ENCODE results near the gene PRKCE.

The PRKCE gene

DNA sequence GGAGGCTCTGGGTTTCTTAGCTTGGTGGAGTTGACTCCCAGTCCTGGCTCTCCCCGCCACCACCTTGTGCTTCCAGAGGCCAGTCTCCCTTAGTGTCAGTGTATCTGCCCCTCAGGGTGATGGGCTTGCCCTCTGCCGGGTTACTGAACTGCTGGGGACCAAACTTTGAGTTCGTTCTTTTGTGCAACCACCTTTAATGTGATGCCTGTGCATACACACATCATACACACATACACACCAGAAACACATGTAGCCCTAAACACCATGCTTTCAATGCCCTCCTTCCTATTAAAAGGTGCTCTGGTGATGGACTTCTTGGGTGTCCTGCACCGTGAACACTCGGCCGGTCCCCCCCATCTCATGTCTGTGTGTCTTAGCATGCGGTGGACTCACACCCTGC is 330.6 kb downstream of the PRKCE start:
- DNase-seq, result no peak

- DNase-seq, result no peak
Observed at GRCh38 chr2:45983213-45983612, 331.7 kb downstream of the PRKCE start.

DNA sequence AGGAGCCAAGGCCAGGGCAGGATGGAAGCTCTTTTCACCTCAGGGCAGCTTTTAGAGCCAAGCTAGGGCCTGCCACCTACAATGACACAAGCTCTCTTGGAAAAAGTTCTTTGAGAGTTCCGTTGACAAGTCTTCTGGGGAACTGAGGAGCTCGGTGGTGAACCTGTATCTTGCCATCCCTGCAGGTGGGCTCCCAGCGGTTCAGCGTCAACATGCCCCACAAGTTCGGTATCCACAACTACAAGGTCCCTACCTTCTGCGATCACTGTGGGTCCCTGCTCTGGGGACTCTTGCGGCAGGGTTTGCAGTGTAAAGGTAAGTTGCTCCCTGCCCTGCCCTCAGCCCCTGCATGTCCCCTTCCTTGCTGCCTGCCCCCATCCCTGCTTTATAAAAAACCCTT is 332.9 kb downstream of the PRKCE start:
- DNase-seq, result no peak

GRCh38 chr2:45984896-45985473 is 333.5 kb downstream of the PRKCE start:
- DNase-seq, result no peak

DNA sequence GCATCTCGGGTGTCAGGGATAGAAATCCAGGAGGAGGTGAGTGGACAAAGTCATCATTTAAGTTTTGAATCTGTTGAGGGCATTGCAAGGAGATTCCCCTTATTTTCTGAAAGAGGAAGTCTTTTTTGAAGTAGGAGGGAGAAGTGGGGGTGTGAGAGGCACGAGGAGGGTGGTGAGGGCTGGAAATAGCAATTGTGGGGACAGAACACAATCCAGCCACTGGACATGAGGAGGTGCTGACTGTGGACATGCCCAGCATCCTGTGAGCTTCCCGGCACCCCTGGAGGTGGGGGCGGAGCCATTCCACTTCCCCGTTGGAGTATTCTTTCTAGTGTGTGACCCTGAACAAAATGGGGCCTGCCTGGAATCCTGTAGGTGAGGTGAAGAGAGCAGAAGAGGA is 335.0 kb downstream of the PRKCE start:
- no peak for DNase-seq

GRCh38 chr2:45987856-45988255 is 336.4 kb downstream of the PRKCE start:
- no peak for DNase-seq

GRCh38 chr2:45988879-45989278 is 337.4 kb downstream of the PRKCE start:
- DNase-seq, result no peak

DNA sequence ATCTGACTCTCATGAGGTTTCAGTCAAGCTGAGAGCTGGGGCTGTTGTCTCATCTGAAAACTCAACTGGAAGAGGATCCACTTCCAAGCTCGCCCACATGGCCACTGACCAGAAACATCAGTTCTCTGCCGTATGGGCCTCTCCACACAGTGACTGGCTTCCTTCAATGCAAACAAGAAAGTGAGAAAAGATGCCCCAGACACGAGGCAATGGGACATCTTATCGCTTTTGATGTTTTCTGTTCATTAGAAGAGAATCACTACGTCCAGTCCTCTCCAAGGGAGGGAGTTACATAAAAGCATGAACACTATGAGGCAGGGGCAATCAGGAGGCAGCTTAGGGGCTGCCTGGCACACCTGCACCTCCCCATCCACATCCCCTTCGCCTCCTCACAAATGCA is 338.7 kb downstream of the PRKCE start:
- no peak for DNase-seq

- no peak for DNase-seq
Observed at GRCh38 chr2:45992021-45992740, 340.7 kb downstream of the PRKCE start.

DNA sequence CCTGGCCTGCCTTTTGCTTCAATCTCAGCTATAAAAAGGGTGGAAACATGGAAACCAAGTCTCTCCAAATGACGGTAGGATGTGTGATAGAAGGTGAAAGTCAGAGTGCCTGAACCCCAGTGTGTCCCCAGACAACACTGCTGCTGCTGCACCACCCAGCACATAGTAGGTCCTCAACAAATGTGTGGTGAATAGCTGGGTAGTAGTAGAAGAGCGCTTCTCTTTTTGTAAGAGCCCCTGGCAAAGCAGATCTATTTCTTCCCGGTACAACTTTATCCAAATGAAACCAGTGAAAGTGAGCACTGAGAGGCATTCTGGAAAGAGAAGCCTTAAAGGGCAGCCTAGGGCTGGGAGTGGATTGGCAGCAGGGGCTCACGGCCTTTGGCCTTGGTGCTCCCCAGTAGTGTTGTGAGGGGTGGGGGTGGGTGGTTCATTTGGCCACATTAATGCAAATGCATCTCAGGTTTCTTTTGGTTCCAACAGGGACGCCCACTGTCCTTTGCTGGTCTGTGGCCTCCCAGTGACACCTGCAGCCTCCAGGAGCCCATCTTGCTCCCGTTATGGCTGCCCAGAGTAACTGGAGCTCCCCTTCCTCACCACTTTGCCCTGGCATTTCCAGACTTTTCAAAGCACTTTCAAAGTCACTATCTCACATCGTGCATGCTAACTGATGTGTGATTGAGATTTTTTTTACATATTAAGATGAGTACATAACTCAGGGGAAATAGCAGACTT is 341.4 kb downstream of the PRKCE start:
- DNase-seq, result no peak

- DNase-seq, result peak; percentile 33 to 34
Observed at GRCh38 chr2:45993476-45993991, 342.1 kb downstream of the PRKCE start.

DNA sequence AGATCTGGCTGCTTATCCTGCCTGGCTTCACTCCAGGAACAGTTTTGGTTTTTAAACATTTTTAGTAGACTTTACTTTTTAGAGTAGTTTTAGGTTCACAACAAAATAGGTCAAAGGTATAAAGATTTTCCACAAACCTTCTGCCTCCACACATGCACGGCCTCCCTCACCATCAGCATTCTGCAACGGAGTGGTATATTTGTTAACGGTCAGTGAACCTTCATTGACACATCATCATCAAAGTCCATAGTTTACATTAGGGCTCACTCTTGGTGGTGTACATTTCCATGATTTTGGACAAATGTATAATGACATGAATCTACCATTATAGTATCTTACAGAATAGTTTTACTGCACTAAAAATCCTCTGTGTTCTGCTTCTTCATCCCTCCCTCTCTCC is 342.6 kb downstream of the PRKCE start:
- DNase-seq, result no peak

GRCh38 chr2:46000660-46001059 is 349.2 kb downstream of the PRKCE start:
- no peak for DNase-seq

DNA sequence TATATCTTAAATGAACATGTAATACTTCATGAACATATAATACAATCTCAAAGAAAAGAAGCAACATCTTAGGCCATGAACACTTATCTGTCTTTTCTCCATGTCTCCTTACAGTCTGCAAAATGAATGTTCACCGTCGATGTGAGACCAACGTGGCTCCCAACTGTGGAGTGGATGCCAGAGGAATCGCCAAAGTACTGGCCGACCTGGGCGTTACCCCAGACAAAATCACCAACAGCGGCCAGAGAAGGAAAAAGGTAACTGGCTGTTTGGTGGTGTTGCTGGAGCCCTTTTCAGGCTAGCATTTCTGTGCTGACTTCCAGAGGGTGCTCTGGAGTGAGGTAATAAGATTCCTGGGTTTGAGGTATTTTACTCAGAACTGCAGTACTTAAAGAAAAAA is 349.8 kb downstream of the PRKCE start:
- DNase-seq, result no peak

DNA sequence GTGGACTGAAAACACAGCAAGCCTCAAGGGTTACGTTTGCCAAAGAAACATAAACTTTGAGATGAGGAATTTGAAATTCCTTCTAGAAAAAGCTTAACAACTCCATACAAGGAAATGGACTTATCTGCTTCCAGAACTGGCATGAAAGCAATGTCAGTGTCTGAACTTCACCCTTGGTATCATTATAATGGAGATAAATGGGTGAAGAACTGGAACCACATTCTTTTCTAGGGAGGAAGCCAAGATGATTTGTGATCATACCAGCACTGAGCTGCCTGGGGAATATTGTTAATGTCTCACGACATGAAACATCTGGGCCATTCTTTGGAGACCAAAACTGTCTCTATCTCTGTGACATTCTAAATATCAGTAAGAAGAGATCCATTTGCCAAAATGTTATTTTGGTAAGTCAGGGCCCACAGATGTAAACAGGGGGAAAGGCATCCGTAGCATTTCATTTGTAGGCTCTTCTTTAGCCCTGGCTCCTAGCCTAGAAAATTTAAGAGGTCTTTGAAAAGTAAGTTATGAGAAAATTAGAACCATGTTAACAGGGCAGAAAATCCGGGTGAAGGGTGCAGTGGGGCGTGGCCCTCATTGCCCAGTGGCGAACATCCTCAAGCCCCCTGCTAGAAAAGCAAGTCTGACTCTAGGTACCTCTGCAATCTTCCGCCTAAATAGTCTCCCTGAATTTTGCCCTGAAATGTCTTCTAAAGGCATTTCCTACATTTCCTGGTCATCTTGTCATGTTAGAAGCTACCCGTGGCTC is 350.4 kb downstream of the PRKCE start:
- no peak for DNase-seq

- no peak for DNase-seq
Observed at GRCh38 chr2:46002507-46002883, 351.0 kb downstream of the PRKCE start.

GRCh38 chr2:46002947-46003346 is 351.5 kb downstream of the PRKCE start:
- DNase-seq, result no peak

- DNase-seq, result no peak
Observed at GRCh38 chr2:46003903-46004473, 352.5 kb downstream of the PRKCE start.

- no peak for DNase-seq
Observed at GRCh38 chr2:46006473-46007025, 355.1 kb downstream of the PRKCE start.

DNA sequence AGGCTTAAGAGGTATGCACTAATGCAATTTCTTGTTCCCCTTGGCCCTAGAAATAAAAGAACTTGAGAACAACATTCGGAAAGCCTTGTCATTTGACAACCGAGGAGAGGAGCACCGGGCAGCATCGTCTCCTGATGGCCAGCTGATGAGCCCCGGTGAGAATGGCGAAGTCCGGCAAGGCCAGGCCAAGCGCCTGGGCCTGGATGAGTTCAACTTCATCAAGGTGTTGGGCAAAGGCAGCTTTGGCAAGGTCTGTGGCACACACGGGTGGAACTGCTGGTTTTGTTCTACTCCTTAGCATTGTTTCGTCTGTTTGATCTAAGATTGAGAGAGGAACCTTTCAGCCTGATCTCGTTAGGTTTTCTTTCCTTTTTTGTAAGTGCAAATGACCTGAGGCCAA is 355.9 kb downstream of the PRKCE start:
- DNase-seq, result no peak

DNA sequence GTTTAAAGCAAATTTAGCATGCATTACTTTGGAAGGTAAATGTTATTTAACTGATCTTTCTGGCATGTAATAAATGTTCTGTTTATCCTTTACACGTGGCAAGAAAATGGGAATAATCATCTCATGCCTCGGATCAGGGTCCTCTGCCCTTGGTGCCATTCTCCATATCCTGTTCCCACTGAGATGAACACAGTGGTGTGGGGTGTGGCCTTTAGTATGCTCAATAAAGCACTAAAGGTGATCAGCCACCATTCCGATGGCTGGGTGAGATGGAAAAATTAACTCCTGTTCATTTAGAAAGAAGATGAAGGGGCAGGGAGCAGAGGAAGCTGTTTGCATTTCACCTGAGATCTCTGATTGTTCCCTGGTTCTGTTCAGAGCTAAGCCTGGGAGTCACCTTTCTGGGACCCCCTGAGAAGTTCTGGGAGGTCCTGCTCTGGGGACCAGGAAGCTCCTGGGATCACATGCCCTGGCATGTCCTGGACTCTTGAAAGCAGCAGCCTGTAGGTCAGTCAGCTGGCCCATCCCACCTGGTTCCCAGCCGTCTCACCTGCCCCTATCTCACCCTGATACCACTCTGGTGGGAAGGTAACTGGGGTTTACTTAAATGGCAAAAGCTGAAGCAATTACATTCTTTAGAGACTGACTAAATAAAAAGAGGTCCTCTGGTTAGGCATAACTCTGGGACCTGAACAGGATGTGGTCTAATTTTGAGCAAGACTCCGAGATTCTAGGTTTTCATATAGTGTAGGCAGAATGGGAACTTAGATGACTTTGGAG is 356.8 kb downstream of the PRKCE start:
- DNase-seq, result no peak

GRCh38 chr2:46009315-46009714 is 357.8 kb downstream of the PRKCE start:
- DNase-seq, result no peak

Data from stimulated activated CD4-positive, alpha-beta T cell treated with anti-CD3 and anti-CD28 coated beads, Interleukin-4, amount 100 ng/mL, for 4 hours (primary cell).